Activated CD8-positive, alpha-beta memory T cell treated with anti-CD3 and anti-CD28 coated beads for 24 hours (primary cell): ENCODE measurements around the gene IZUMO4.

ENCODE experiments used
- DNase-seq: peaks from one replicate; pipeline ENCODE4 v3.0.0-alpha.2; 2020

IZUMO4 gene

GRCh38 chr19:2059422-2060201 lies 37.1 kb upstream of the IZUMO4 start:
- DNase-seq: no peak

GRCh38 chr19:2060884-2061494 lies 35.7 kb upstream of the IZUMO4 start:
- peak; percentile 85 for DNase-seq

GRCh38 chr19:2061495-2062388 lies 35.0 kb upstream of the IZUMO4 start:
- DNase-seq: peak; percentile 100

- no peak for DNase-seq
Measured at GRCh38 chr19:2062389-2062729, 34.4 kb upstream of the IZUMO4 start.

- no peak for DNase-seq
Measured at GRCh38 chr19:2062770-2063169, 33.9 kb upstream of the IZUMO4 start.

- DNase-seq: no peak
Measured at GRCh38 chr19:2063824-2064223, 32.9 kb upstream of the IZUMO4 start.

GRCh38 chr19:2064395-2064787 lies 32.3 kb upstream of the IZUMO4 start:
- no peak for DNase-seq

- DNase-seq: no peak
Measured at GRCh38 chr19:2064788-2065524, 31.8 kb upstream of the IZUMO4 start.

GRCh38 chr19:2070436-2070827 lies 26.3 kb upstream of the IZUMO4 start:
- DNase-seq: no peak

GRCh38 chr19:2070986-2071673 lies 25.6 kb upstream of the IZUMO4 start:
- DNase-seq: no peak

GRCh38 chr19:2072757-2073551 lies 23.8 kb upstream of the IZUMO4 start:
- no peak for DNase-seq

GRCh38 chr19:2076526-2076944 lies 20.2 kb upstream of the IZUMO4 start:
- DNase-seq: no peak

- DNase-seq: no peak
Measured at GRCh38 chr19:2077398-2077797, 19.3 kb upstream of the IZUMO4 start.

GRCh38 chr19:2077833-2078619 lies 18.7 kb upstream of the IZUMO4 start:
- DNase-seq: no peak

GRCh38 chr19:2079076-2079864 lies 17.4 kb upstream of the IZUMO4 start:
- no peak for DNase-seq

- DNase-seq: no peak
Measured at GRCh38 chr19:2079865-2080301, 16.8 kb upstream of the IZUMO4 start.

- no peak for DNase-seq
Measured at GRCh38 chr19:2080336-2080988, 16.3 kb upstream of the IZUMO4 start.

- DNase-seq: peak; percentile 77
Measured at GRCh38 chr19:2081873-2082810, 14.6 kb upstream of the IZUMO4 start.
